GM12878 (cell line): ENCODE results near the gene HOXD11. TPM values are rescaled to one million over a fixed set of nuclear protein-coding genes. Genes with fewer than 3 reads are reported as not detected.

Source experiments
- BACH1 ChIP-seq: fragments of 450-650 bp; IDR thresholded peaks from 2 replicates; pipeline ENCODE4 v1.6.1; 2017; ENCODE audit warnings: mild to moderate bottlenecking, borderline replicate concordance
- JUND ChIP-seq: IDR thresholded peaks from 2 replicates; pipeline ENCODE4 v1.6.1; 2012; ENCODE audit warnings: low read depth, mild to moderate bottlenecking, low read length, improper control_type of control experiment, moderate library complexity
- KLF5 ChIP-seq: fragments of 450-650 bp; IDR thresholded peaks from 2 replicates; pipeline ENCODE4 v1.6.1; 2014; ENCODE audit warnings: mild to moderate bottlenecking; ENCODE audit not compliant: partially characterized antibody
- MYC ChIP-seq: IDR thresholded peaks from 2 replicates; pipeline ENCODE4 v1.6.1; 2011; ENCODE audit warnings: mild to moderate bottlenecking, low read length, moderate library complexity, inconsistent platforms; ENCODE audit not compliant: insufficient read depth, insufficient replicate concordance, insufficient read length, severe bottlenecking
- NR2C1 ChIP-seq: fragments of 450-650 bp; IDR thresholded peaks from 2 replicates; pipeline ENCODE4 v1.6.1; 2017; ENCODE audit warnings: antibody characterized with exemption, mild to moderate bottlenecking, moderate library complexity
- PAX5 ChIP-seq: IDR thresholded peaks from 2 replicates; pipeline ENCODE4 v1.6.1; 2011; ENCODE audit warnings: low read depth, low read length, borderline replicate concordance
- SUZ12 ChIP-seq: fragments of 200-600 bp; sonication (generic); IDR thresholded peaks from one replicate; pipeline ENCODE4 v1.6.1; 2018; ENCODE audit warnings: antibody characterized with exemption, mild to moderate bottlenecking; ENCODE audit not compliant: unreplicated experiment
- polyA plus RNA-seq, 11 experiments: library from polyadenylated mRNA; depleted of rRNA in 4 of 11; unstranded in 6 of 11; stranded (reverse) in 5 of 11; fragments of >200 nt; fragmentation: Nextera tagmentation in 4 of 11; fragmentation: Illumina TruSeq in 1 of 11; extraction: Ambion mirVana in 4 of 11; extraction: Trizol in 1 of 11; gene quantifications; 1 replicate in 1 of 11; 2 replicates in 10 of 11; pipeline versions ENCODE4 v1.2.1 to v1.2.3, GENCODE V29; 2011 to 2016; ENCODE audit warnings: inconsistent platforms in 2 of 11, missing spikeins in 2 of 11, low read depth in 1 of 11
- total RNA-seq, 4 experiments: library from RNA; depleted of rRNA in 3 of 4; stranded (reverse); fragments of >200 nt in 3 of 4; fragmentation: Illumina TruSeq in 1 of 4; extraction: Trizol in 1 of 4; gene quantifications; 2 replicates each; pipeline versions ENCODE4 v1.2.1 to v1.2.3, GENCODE V29; 2013 to 2021
- TF ChIP-seq, protein P1 (sequence below): IDR thresholded peaks from 2 replicates; pipeline ENCODE4 v1.6.1; 2011; ENCODE audit warnings: borderline replicate concordance, low read depth, mild to moderate bottlenecking, moderate library complexity, mixed read lengths, low read length; ENCODE audit not compliant: insufficient read depth; ENCODE audit errors: extremely low read length
- TF ChIP-seq, protein P2 (sequence below): fragments of 450-650 bp; IDR thresholded peaks from 2 replicates; pipeline ENCODE4 v1.6.1; 2018; ENCODE audit warnings: mild to moderate bottlenecking, low read depth, moderate library complexity; ENCODE audit not compliant: partially characterized antibody

HOXD11 gene
- total and polyA plus RNA-seq, 10 of the 15 experiments (the other 5 are each of a cell fraction or from before 2014, with no cell fraction given) = not detected

DNA sequence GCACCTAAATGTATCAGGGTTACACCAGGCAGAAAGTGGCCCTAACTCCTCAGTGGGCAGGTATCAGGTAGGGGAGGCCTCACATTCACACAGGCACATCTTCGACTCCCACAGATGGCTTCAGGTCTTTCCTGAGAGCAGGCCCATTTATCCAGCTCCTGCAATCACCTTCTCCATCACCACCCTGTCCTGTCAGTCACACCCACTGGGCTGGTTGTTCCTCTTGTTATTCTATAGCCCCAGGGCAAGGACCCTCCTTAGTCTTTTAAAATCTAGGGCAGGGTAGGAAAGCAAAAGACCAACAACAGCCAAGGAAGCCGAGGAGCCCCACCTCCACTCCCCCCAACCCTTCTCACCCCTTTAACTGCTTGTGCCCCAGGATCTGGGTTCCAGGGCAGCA is 35.2 kb downstream of the HOXD11 start (continued):
- TF ChIP-seq, protein P1, sequence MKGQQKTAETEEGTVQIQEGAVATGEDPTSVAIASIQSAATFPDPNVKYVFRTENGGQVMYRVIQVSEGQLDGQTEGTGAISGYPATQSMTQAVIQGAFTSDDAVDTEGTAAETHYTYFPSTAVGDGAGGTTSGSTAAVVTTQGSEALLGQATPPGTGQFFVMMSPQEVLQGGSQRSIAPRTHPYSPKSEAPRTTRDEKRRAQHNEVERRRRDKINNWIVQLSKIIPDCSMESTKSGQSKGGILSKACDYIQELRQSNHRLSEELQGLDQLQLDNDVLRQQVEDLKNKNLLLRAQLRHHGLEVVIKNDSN = no peak
- TF ChIP-seq, protein P2, sequence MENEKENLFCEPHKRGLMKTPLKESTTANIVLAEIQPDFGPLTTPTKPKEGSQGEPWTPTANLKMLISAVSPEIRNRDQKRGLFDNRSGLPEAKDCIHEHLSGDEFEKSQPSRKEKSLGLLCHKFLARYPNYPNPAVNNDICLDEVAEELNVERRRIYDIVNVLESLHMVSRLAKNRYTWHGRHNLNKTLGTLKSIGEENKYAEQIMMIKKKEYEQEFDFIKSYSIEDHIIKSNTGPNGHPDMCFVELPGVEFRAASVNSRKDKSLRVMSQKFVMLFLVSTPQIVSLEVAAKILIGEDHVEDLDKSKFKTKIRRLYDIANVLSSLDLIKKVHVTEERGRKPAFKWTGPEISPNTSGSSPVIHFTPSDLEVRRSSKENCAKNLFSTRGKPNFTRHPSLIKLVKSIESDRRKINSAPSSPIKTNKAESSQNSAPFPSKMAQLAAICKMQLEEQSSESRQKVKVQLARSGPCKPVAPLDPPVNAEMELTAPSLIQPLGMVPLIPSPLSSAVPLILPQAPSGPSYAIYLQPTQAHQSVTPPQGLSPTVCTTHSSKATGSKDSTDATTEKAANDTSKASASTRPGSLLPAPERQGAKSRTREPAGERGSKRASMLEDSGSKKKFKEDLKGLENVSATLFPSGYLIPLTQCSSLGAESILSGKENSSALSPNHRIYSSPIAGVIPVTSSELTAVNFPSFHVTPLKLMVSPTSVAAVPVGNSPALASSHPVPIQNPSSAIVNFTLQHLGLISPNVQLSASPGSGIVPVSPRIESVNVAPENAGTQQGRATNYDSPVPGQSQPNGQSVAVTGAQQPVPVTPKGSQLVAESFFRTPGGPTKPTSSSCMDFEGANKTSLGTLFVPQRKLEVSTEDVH = no peak
- TF ChIP-seq JUND = no peak
- TF ChIP-seq PAX5 = no peak
- TF ChIP-seq NR2C1 = no peak
- TF ChIP-seq MYC = no peak
- no peak for TF ChIP-seq BACH1
- no peak for TF ChIP-seq KLF5
- no peak for TF ChIP-seq SUZ12
